Heart left ventricle (tissue), 13 donors: ENCODE results near the gene MSI2.

ENCODE experiments used
- POLR2A ChIP-seq, 2 donors: fragments of 450-650 bp; IDR thresholded peaks; one replicate each; pipeline ENCODE4 v1.6.1; 2017; ENCODE audit warnings: antibody characterized with exemption in 2 of 2, mild to moderate bottlenecking in 2 of 2, moderate library complexity in 2 of 2
- TF ChIP-seq, protein P1 (sequence below), 12 donors: fragments of 200-600 bp; sonication (generic) in 4 of 12; IDR thresholded peaks; one replicate each; pipeline versions ENCODE4 v1.5.0 to v1.8.0; 2018 to 2022; ENCODE audit warnings: antibody characterized with exemption in 12 of 12, mild to moderate bottlenecking in 5 of 12
- donor health status: ischemic (EF 13 %, LVEDD 7.1; RV severe dilation, severe dysfunction).
- donor health status: DM: no; HTN: yes; CAD: no.
- donor health status: DM: no; HTN: no; CAD: no.
- donor health status: ischemic (EF 25% LVEDD 6.9; RV normal size, moderate dysfunction).
- donor health status: ischemic (EF 25% LVEDD 5.7; RV mildly dilated, moderate dysfunction).
- donor health status: ischemic (EF 35%, LVEDD 5.7; RV mildly dilated, moderate dysfunction).
- donor health status: nonischemic (EF 11% LVEDD 7.7; RV severe dilation, severe dysfunction).
- donor health status: DM: yes; HTN: yes; CAD: no.
- donor health status: PGD.
- donor health status: ischemic (EF 29% LVEDD 5.4; RV normal size, mild dysfunction).
- donor health status: nonischemic (EF 23%, LVEDD 6.1; RV moderate dilation, normal function).

DNA sequence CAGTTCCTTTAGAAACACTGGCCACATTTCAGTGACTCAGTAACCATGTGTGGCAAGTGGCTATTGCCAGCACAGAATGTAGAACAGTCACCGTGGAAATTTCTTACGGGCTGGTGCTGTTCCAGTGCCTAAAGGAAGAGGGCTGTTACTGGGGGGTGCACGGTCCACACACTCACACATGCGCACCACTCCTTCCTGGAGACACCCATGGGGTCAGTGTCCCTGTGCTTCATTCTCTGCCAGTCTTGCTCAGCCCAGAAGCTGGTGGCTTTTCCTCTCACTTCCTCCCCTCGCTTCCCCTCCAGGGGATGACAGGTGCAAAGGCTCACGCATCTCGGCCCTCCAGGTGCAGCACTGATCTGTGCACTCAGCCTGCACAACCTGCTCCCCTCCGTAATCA, 373.1 kb downstream of the MSI2 start:
- no peak for TF ChIP-seq POLR2A (IDR thresholded peaks at IDR 0.05)
- TF ChIP-seq, protein P1, sequence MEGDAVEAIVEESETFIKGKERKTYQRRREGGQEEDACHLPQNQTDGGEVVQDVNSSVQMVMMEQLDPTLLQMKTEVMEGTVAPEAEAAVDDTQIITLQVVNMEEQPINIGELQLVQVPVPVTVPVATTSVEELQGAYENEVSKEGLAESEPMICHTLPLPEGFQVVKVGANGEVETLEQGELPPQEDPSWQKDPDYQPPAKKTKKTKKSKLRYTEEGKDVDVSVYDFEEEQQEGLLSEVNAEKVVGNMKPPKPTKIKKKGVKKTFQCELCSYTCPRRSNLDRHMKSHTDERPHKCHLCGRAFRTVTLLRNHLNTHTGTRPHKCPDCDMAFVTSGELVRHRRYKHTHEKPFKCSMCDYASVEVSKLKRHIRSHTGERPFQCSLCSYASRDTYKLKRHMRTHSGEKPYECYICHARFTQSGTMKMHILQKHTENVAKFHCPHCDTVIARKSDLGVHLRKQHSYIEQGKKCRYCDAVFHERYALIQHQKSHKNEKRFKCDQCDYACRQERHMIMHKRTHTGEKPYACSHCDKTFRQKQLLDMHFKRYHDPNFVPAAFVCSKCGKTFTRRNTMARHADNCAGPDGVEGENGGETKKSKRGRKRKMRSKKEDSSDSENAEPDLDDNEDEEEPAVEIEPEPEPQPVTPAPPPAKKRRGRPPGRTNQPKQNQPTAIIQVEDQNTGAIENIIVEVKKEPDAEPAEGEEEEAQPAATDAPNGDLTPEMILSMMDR (IDR thresholded peaks at IDR 0.05) = no peak
